Smooth muscle cell of the brain vasculature (primary cell): Measurements from ENCODE around the gene KRTAP9-6.
"Not testable (repeated sequence)": the region's sequence is repeated elsewhere in the genome, so short reads cannot be mapped to it uniquely, and the experiment has no call there.

ENCODE experiments used
- DNase-seq: peaks from one replicate; pipeline ENCODE4 v3.0.0-alpha.2; 2012; ENCODE audit warnings: low read depth, low spot score

Gene KRTAP9-6, protein sequence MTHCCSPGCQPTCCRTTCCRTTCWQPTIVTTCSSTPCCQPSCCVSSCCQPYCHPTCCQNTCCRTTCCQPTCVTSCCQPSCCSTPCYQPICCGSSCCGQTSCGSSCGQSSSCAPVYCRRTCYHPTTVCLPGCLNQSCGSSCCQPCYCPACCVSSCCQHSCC

DNA sequence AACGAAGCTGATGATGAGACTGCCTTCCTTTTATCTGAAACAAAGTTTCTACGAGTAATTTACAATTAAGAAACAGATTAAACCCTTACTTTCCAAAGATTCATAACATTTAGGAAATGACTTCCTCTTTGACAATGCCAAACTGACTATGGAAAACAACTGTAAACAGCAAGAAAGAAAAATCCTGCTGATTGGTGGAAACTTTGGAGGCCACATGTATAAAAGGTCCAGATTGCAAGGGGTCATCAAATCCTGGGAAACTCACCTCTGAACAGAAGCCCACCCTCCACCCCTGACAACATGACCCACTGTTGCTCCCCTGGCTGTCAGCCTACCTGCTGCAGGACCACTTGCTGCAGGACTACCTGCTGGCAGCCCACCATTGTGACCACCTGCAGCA lies at the start of gene KRTAP9-6:
KRTAP9-6 (plus strand) TSS at position 301 of the 400 bp plus-strand sequence; CDS start at position 301, 0 bp downstream.
- DNase-seq, result no peak

GRCh38 chr17:41215681-41216080 lies 49.5 kb upstream of the KRTAP9-6 start:
- DNase-seq, result no peak

- DNase-seq, result no peak
These were observed 41.4 kb upstream of the KRTAP9-6 start for GRCh38 chr17:41223821-41224220.

- DNase-seq, result no peak
These were observed 39.1 kb upstream of the KRTAP9-6 start for GRCh38 chr17:41226051-41226450.

GRCh38 chr17:41226598-41227095 lies 38.5 kb upstream of the KRTAP9-6 start, which contains the start of gene KRTAP9-2:
Gene KRTAP9-2 (plus strand): TSS chr17:41226648. CDS start chr17:41226655, 7 bp downstream.
- DNase-seq, result not testable (repeated sequence)

DNA sequence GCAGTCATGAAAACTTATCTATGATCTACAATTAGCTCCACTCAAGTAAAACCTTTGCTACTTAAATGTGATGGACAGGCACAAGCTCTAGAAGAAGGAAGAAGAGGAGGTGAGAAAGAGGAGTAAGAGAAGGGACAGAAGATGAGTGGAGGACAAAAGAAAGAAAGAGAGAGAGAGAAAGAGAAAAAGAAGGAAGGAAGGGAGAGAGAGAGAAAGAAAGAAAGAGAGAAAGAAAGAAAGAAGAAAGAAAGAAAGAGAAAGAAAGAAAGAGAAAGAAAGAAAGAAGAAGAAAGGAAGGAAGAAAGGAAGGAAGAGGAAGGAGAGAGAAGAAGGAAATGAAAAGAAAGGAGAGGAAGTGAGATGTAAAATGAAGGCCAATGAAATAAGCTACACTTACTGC lies 35.1 kb upstream of the KRTAP9-6 start:
- no peak for DNase-seq

DNA sequence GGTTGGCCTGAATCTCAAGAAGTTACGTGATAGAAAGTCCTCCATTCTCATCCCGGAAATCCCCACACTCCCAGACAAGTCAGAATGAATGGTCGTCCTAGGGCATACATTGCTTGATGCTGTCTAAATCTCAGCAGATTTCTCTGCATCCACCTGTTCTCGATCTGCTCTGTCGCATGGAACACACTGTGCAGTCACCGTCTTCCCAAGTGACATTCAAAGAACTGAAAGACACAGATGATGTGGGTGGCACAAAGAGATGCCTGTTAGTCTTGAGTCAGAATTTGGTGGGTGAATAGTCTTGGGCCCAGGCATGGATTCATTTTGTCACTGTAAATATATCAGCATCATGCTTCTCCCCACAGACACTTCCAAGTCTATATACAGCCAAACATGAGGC lies 33.4 kb upstream of the KRTAP9-6 start:
- no peak for DNase-seq

- not testable (repeated sequence) for DNase-seq
These were observed 32.6 kb upstream of the KRTAP9-6 start, which contains the start of gene KRTAP9-3 for GRCh38 chr17:41232399-41233105. Gene KRTAP9-3 (plus strand): TSS chr17:41232449. CDS start chr17:41232502, 53 bp downstream.

DNA sequence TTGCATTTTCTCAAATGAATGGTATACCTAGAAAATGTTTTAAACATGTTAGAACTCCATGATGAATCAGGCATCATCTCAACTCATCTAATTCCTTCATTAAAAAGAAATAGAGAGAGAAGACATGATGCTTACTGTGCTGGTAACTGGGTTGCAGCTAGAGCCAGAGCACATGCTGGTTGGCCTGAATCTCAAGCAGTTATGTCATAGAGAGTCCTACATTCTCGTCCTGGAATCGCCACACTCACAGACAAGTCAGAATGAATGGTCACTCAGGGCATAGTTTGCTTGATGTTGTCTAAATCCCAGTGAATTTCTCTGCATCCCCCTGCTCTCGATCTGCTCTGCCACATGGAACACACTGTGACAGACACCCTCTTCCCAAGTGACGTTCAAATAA lies 28.1 kb upstream of the KRTAP9-6 start:
- DNase-seq, result not testable (repeated sequence)

- DNase-seq, result not testable (repeated sequence)
These were observed 27.2 kb upstream of the KRTAP9-6 start, which contains the start of gene KRTAP9-8 for GRCh38 chr17:41237949-41238437. Gene KRTAP9-8 (plus strand): TSS chr17:41237999. CDS start chr17:41238052, 53 bp downstream.

- not testable (repeated sequence) for DNase-seq
These were observed 18.0 kb upstream of the KRTAP9-6 start for GRCh38 chr17:41246995-41247787.

- not testable (repeated sequence) for DNase-seq
These were observed 15.4 kb upstream of the KRTAP9-6 start, which contains the start of gene KRTAP9-4 for GRCh38 chr17:41249637-41250240. Gene KRTAP9-4 (plus strand): TSS chr17:41249687. CDS start chr17:41249721, 34 bp downstream.

- no peak for DNase-seq
These were observed 13.9 kb upstream of the KRTAP9-6 start for GRCh38 chr17:41251261-41251660.

DNA sequence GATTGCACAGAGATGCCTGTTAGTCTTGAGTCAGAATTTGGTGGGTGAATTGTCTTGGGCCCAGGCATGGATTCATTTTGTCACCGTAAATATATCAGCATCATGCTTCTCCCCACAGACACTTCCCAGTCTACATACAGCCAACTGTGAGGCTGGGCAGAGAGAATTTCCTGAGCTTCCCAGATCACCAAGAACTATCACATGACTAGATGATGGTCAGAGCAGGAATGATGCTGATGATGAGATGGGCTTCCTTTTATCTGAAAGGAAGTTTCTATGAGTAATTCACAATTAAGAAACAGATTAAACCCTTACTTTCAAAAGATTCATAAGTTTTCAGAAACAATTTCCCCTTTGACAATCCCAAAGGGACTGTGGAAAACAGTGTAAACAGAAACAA lies 10.3 kb upstream of the KRTAP9-6 start:
- DNase-seq, result no peak

- DNase-seq, result not testable (repeated sequence)
These were observed 9.5 kb upstream of the KRTAP9-6 start, which contains the start of gene KRTAP9-9 for GRCh38 chr17:41255381-41256290. Gene KRTAP9-9 (plus strand): TSS chr17:41255384.

DNA sequence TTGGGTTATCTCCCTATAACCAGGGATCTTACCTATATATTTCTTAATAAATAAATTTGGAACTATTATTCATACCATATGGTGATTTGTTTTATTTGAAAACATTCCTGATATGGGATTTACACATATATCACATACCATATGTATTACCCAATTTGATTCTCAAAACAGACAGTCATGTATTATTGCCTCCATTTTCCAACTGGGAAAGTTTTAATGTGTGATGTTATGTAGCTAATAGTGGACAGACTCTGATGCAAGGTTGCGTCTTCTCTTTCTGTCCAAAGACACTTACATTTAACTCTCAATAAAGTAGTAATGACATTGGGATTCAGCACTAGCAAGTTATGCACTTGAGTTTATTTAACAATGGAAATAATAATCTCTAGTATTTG lies 8.9 kb upstream of the KRTAP9-6 start:
- DNase-seq, result no peak

DNA sequence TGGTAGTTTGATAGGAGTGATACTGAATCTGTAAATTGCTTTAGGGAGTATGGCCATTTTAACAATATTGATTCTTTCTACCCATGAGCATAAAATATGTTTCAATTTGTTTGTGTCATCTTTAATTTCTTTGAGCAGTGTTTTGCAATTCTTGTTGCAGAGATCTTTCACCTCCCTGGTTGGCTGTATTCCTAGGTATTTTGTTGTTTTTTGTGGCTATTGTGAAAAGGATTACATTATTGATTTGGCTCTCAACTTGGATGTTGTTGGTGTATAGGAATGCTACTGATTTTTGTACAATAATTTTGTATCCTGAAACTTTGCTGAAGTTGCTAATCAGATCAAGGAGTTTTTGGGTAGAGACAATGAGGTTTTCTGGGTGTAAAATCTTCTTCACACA lies 6.8 kb upstream of the KRTAP9-6 start:
- no peak for DNase-seq

DNA sequence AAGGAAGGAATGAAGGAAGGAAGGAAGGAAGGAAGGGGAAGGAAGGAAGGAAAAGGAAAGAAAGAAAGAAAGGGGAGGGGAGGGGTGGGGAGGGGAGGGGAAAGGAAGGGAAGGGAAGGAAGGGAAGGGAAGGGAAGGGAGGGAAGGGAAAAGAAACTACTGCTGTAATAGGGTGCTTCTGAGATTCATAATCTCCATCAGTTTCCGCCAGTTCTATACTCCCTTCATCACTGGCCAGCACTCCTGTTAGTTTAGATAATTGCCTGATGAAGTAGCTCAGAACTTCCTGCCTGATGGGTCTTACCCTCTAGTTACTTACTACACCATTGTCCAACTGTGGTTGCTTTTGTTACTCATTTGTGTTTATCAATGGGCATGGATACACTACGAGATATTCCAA lies 2.0 kb upstream of the KRTAP9-6 start:
- DNase-seq, result no peak

GRCh38 chr17:41264599-41264998 lies 579 bp upstream of the KRTAP9-6 start:
- DNase-seq, result no peak

DNA sequence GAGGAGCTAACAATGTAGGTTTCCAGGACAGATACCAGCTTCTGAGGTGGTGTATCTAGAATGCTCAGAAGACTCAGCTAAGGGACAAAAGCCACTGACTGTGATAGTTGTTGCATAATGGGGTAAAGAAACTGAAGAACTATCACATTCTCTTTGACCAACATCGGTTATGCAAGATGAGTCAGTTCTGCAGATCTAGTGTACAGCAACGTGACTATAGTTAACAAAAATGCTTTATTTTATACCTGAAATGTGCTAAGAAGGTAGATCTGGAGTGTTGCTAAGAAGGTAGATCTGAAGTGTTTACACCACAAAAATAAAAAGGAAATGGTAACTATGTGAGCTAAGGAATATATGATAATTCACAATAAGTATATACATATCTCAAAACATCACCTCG lies 2.5 kb downstream of the KRTAP9-6 start:
- DNase-seq, result no peak
